DOHH2 (cell line): ENCODE measurements around the gene ABCC8.

ENCODE experiments used
- H3F3A ChIP-seq: fragments of 200-600 bp; sonication (generic), shearing (Covaris generic); 2 replicates; pipeline ENCODE4 v1.6.0; 2016; ENCODE audit warnings: antibody characterized with exemption, mild to moderate bottlenecking; ENCODE audit not compliant: control insufficient read depth, insufficient read depth
- H3K27ac ChIP-seq: fragments of 200-600 bp; sonication (generic); 2 replicates; pipeline ENCODE4 v1.5.1; 2014; ENCODE audit warnings: low read depth, mild to moderate bottlenecking, low read length, moderate library complexity
- H3K27me3 ChIP-seq: fragments of 200-600 bp; sonication (generic); 2 replicates; pipeline ENCODE4 v1.6.1; 2014; ENCODE audit warnings: mild to moderate bottlenecking, low read length, mixed read lengths; ENCODE audit not compliant: control insufficient read depth
- H3K36me3 ChIP-seq: fragments of 200-600 bp; sonication (generic); 2 replicates; pipeline ENCODE4 v1.6.1; 2014; ENCODE audit warnings: mild to moderate bottlenecking, low read length, moderate library complexity, mixed read lengths; ENCODE audit not compliant: control insufficient read depth
- H3K4me1 ChIP-seq: fragments of 200-600 bp; sonication (generic); 2 replicates; pipeline ENCODE4 v1.6.1; 2014; ENCODE audit warnings: mild to moderate bottlenecking, low read length, mixed read lengths; ENCODE audit not compliant: control insufficient read depth
- H3K4me2 ChIP-seq: fragments of 200-600 bp; sonication (generic); 2 replicates; pipeline ENCODE4 v1.6.0; 2014; ENCODE audit warnings: mild to moderate bottlenecking, low read length, moderate library complexity
- H3K4me3 ChIP-seq: fragments of 200-600 bp; sonication (generic); 2 replicates; pipeline ENCODE4 v1.5.1; 2014; ENCODE audit warnings: mild to moderate bottlenecking, low read length, mixed read lengths
- H3K79me2 ChIP-seq: fragments of 200-600 bp; sonication (generic); 2 replicates; pipeline ENCODE4 v1.6.1; 2014; ENCODE audit warnings: mild to moderate bottlenecking, low read length, mixed read lengths; ENCODE audit not compliant: control insufficient read depth
- H3K9me2 ChIP-seq: fragments of 200-600 bp; sonication (generic); replicated peaks from 2 replicates; pipeline ENCODE4 v1.6.1; 2014; ENCODE audit warnings: mild to moderate bottlenecking, low read length, mixed read lengths; ENCODE audit not compliant: control insufficient read depth
- H3K9me3 ChIP-seq: fragments of 200-600 bp; sonication (generic); 2 replicates; pipeline ENCODE4 v1.6.1; 2014; ENCODE audit warnings: antibody characterized with exemption, low read length, mixed read lengths; ENCODE audit not compliant: control insufficient read depth, insufficient read depth
- H4K20me1 ChIP-seq: fragments of 200-600 bp; sonication (generic); 2 replicates; pipeline ENCODE4 v1.6.0; 2014; ENCODE audit warnings: low read depth, mild to moderate bottlenecking, antibody characterized with exemption, low read length, moderate library complexity; ENCODE audit not compliant: control insufficient read depth, insufficient read depth
- EZH2phosphoT487 ChIP-seq: fragments of 200-600 bp; sonication (generic); IDR thresholded peaks from 2 replicates; pipeline ENCODE4 v1.6.1; 2017; ENCODE audit warnings: borderline replicate concordance, mild to moderate bottlenecking, antibody characterized with exemption, low read length, moderate library complexity, mixed read lengths
- TF ChIP-seq, protein P1 (sequence below): fragments of 200-600 bp; sonication (generic); IDR thresholded peaks from one replicate; pipeline ENCODE4 v1.5.1; 2014; ENCODE audit warnings: antibody characterized with exemption, mild to moderate bottlenecking, low read depth, low read length; ENCODE audit not compliant: poor library complexity, severe bottlenecking

Gene ABCC8

DNA sequence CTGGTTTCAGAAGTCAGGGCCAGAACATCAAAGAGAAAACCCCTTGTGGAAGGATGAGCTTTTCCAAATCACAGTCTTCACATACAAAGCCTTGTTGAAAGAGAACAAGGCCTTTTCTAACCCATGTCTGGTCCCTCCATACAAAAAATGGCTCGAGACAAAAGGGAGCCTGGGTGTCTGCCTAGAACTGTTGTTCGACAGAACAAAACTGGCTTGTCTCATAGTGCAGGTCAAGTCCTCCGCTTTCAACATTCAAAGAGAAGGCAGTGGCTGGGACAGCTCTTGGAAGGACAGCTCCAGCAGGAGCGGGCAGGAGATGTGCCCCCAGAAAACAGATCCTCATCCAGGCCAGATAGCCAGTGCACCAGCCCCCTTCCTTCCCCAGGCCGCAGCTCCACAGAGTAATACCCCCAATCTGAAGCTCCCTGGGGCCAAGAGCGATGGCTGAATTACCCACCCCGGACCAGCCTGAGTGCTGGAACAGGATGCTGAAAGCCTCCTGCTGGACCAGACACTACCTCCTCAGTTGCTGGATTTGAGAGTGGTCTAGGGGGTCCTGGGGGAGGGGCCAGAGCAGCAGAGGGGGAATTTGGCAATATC lies 40.0 kb upstream of the ABCC8 start:
- TF ChIP-seq, protein P1, sequence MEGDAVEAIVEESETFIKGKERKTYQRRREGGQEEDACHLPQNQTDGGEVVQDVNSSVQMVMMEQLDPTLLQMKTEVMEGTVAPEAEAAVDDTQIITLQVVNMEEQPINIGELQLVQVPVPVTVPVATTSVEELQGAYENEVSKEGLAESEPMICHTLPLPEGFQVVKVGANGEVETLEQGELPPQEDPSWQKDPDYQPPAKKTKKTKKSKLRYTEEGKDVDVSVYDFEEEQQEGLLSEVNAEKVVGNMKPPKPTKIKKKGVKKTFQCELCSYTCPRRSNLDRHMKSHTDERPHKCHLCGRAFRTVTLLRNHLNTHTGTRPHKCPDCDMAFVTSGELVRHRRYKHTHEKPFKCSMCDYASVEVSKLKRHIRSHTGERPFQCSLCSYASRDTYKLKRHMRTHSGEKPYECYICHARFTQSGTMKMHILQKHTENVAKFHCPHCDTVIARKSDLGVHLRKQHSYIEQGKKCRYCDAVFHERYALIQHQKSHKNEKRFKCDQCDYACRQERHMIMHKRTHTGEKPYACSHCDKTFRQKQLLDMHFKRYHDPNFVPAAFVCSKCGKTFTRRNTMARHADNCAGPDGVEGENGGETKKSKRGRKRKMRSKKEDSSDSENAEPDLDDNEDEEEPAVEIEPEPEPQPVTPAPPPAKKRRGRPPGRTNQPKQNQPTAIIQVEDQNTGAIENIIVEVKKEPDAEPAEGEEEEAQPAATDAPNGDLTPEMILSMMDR, result no peak
- TF ChIP-seq EZH2phosphoT487, result no peak
- no peaks in the 10 kb centered on the region for H3K36me3 ChIP-seq
- no peaks in the 10 kb centered on the region for H3F3A ChIP-seq
- H3K27me3 ChIP-seq, result peaks cover 8% of the 10 kb centered on the region; the same call in 1 of the 2 replicates
- no peak overlapping the region for H3K4me3 ChIP-seq
- no peaks in the 10 kb centered on the region for H4K20me1 ChIP-seq
- no peak overlapping the region for H3K27ac ChIP-seq
- no peaks in the 10 kb centered on the region for H3K4me1 ChIP-seq
- H3K4me2 ChIP-seq, result no peak overlapping the region
- no peaks in the 10 kb centered on the region for H3K79me2 ChIP-seq
- no peaks in the 10 kb centered on the region for H3K9me2 ChIP-seq
- H3K9me3 ChIP-seq, result no peaks in the 10 kb centered on the region

DNA sequence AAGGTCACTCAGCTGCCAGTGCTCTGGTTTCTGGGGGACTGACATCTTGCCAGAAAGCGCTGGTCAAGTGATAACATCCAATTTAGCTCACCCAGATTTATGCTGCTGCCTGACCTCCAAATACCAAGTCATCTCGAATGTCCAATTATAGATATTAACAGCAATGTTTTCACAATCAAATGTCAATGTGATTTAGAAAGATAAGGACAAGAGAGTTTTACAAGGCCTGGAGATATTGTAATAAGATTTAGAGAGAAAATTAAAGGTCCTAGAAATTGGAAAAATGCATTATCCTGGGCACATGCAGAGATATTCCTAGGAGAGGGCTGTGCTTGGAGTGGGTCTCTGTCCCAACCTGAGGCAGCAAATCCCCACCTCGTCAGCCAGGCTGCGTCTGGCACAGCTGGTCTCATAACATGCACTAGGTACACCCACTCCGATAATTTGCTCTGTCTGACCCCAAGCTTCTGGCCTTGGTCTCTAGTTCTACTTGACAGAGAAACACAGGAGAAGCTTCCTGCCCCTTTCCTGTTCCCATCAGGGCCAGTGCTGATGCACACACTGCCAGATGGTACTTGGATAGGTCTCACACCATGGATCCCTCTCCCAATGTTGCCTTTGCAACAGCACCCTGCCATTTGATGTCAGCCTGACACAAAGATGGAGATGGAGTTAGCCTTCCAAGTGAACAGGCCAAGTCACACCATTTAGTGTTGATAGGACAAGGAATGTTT lies 39.0 kb upstream of the ABCC8 start:
- Histone ChIP-seq H3K4me3 (no peak overlapping the region), H3K4me1 (no peaks in the 10 kb centered on the region), H3K79me2 (no peaks in the 10 kb centered on the region), H3K27me3 (peaks cover 17% of the 10 kb centered on the region; the same call in 1 of the 2 replicates), H3K4me2 (no peak overlapping the region), H4K20me1 (no peaks in the 10 kb centered on the region), H3K9me2 (no peaks in the 10 kb centered on the region), H3K27ac (no peak overlapping the region), H3K9me3 (no peaks in the 10 kb centered on the region), H3F3A (no peaks in the 10 kb centered on the region), H3K36me3 (no peaks in the 10 kb centered on the region)
- no peak for TF ChIP-seq EZH2phosphoT487
- TF ChIP-seq, protein P1, result no peak

DNA sequence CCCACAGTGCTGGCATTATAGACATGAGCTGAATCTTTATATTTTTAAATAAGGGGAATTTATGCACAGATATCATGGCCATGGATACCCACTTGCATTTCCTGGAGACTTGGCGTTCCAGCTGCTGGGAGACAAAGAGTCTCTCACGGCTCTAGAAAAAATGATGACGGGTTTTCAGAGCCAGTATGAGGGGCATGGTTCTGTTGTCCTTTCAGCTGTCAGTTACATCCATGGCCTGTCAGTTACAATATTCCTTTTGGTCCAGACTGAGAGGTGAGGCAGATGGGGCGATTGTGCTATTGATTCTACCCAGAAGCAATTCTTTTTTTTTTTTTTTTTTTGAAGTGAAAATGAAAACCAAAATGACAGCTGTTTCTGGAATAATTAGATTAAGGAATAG lies 37.8 kb upstream of the ABCC8 start:
- no peak for TF ChIP-seq EZH2phosphoT487
- TF ChIP-seq, protein P1, result no peak
- Histone ChIP-seq H3F3A (no peaks in the 10 kb centered on the region), H3K9me3 (no peaks in the 10 kb centered on the region), H3K9me2 (no peaks in the 10 kb centered on the region), H3K27me3 (peaks cover 17% of the 10 kb centered on the region; the same call in 1 of the 2 replicates), H3K36me3 (no peaks in the 10 kb centered on the region), H3K79me2 (no peaks in the 10 kb centered on the region), H3K4me3 (no peak overlapping the region), H3K27ac (no peak overlapping the region), H4K20me1 (no peaks in the 10 kb centered on the region), H3K4me2 (no peak overlapping the region), H3K4me1 (no peaks in the 10 kb centered on the region)
